Uterus (tissue), 2 donors: ENCODE results near the gene UFC1.

Experiments used
- POLR2A ChIP-seq, 2 donors: fragments of 450-650 bp; IDR thresholded peaks; one replicate each; pipeline ENCODE4 v1.6.1; 2016; ENCODE audit warnings: antibody characterized with exemption in 2 of 2, mild to moderate bottlenecking in 1 of 2, moderate library complexity in 1 of 2
- TF ChIP-seq, protein P1 (sequence below), 4 experiments: fragments of 200-600 bp in 2 of 4; fragments of 450-650 bp in 2 of 4; sonication (generic) in 2 of 4; IDR thresholded peaks; one replicate each; pipeline ENCODE4 v1.5.1; 2016 to 2019; ENCODE audit warnings: antibody characterized with exemption in 4 of 4, mild to moderate bottlenecking in 2 of 4, moderate library complexity in 1 of 4

DNA sequence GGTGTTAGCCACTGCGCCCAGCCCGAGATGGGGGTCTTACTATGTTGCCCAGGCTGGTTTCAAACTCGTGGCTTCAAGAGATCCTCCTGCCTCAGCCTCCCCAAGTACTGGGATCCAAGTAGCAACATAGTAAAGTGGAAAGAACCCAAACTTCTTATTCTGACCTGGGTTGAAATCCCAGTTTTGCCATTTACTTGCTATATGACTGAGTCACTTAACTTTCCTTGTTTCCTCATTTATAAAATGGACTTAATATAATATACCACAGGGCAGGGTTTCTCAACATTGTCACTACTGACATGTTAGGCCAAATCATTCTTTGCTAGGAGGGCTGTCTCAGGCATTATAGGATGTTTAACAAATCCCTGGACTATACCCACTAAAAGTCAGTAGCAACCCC, 42.7 kb upstream of the UFC1 start:
- no peak for TF ChIP-seq POLR2A (IDR thresholded peaks at IDR 0.05)
- TF ChIP-seq, protein P1, sequence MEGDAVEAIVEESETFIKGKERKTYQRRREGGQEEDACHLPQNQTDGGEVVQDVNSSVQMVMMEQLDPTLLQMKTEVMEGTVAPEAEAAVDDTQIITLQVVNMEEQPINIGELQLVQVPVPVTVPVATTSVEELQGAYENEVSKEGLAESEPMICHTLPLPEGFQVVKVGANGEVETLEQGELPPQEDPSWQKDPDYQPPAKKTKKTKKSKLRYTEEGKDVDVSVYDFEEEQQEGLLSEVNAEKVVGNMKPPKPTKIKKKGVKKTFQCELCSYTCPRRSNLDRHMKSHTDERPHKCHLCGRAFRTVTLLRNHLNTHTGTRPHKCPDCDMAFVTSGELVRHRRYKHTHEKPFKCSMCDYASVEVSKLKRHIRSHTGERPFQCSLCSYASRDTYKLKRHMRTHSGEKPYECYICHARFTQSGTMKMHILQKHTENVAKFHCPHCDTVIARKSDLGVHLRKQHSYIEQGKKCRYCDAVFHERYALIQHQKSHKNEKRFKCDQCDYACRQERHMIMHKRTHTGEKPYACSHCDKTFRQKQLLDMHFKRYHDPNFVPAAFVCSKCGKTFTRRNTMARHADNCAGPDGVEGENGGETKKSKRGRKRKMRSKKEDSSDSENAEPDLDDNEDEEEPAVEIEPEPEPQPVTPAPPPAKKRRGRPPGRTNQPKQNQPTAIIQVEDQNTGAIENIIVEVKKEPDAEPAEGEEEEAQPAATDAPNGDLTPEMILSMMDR (IDR thresholded peaks at IDR 0.05), result no peak
